MM.1S (cell line): ENCODE data around the gene PCGF3.

Source experiments
- DNase-seq: peaks from one replicate; pipeline ENCODE4 v3.0.0-alpha.2; 2015
- H2AFZ ChIP-seq: fragments of 300-600 bp; sonication (generic); 2 replicates; pipeline ENCODE4 v1.6.0; 2016; ENCODE audit warnings: antibody characterized with exemption, low read length
- H3F3A ChIP-seq: fragments of 300-600 bp; sonication (generic); 2 replicates; pipeline ENCODE4 v1.6.1; 2016; ENCODE audit warnings: mild to moderate bottlenecking, antibody characterized with exemption, low read length, moderate library complexity, mixed read lengths; ENCODE audit not compliant: insufficient read depth
- H3K27ac ChIP-seq: fragments of 300-600 bp; sonication (generic); 2 replicates; pipeline ENCODE4 v1.5.1; 2016; ENCODE audit warnings: mild to moderate bottlenecking, low read length
- H3K27me3 ChIP-seq: fragments of 300-600 bp; sonication (generic); replicated peaks from 2 replicates; pipeline ENCODE4 v1.6.0; 2016; ENCODE audit warnings: low read length; ENCODE audit not compliant: insufficient read depth
- H3K36me3 ChIP-seq: fragments of 300-600 bp; sonication (generic); replicated peaks from 2 replicates; pipeline ENCODE4 v1.6.1; 2016; ENCODE audit warnings: mild to moderate bottlenecking, low read length, mixed read lengths; ENCODE audit not compliant: insufficient read depth
- H3K4me1 ChIP-seq: fragments of 300-600 bp; sonication (generic); 2 replicates; pipeline ENCODE4 v1.6.1; 2016; ENCODE audit warnings: low read length, mixed read lengths
- H3K4me2 ChIP-seq: fragments of 300-600 bp; sonication (generic); 2 replicates; pipeline ENCODE4 v1.6.0; 2016; ENCODE audit warnings: low read depth, low read length
- H3K4me3 ChIP-seq: fragments of 300-600 bp; sonication (generic); 2 replicates; pipeline ENCODE4 v1.5.1; 2016; ENCODE audit warnings: low read length, mixed read lengths
- H3K79me2 ChIP-seq: fragments of 300-600 bp; sonication (generic); 2 replicates; pipeline ENCODE4 v1.6.1; 2016; ENCODE audit warnings: mixed run types, low read length, mixed read lengths
- H3K9ac ChIP-seq: fragments of 300-600 bp; sonication (generic); 2 replicates; pipeline ENCODE4 v1.6.1; 2016; ENCODE audit warnings: low read length, mixed read lengths
- H3K9me2 ChIP-seq: fragments of 300-600 bp; sonication (generic); replicated peaks from 2 replicates; pipeline ENCODE4 v1.6.1; 2016; ENCODE audit warnings: mild to moderate bottlenecking, low read length, mixed read lengths; ENCODE audit not compliant: insufficient read depth
- H3K9me3 ChIP-seq: fragments of 300-600 bp; sonication (generic); replicated peaks from 2 replicates; pipeline ENCODE4 v1.6.1; 2016; ENCODE audit warnings: mild to moderate bottlenecking, low read length, mixed read lengths; ENCODE audit not compliant: insufficient read depth
- H4K20me1 ChIP-seq: fragments of 300-600 bp; sonication (generic); 2 replicates; pipeline ENCODE4 v1.6.1; 2016; ENCODE audit warnings: mild to moderate bottlenecking, low read length, moderate library complexity, mixed read lengths; ENCODE audit not compliant: insufficient read depth
- EZH2 ChIP-seq: fragments of 300-600 bp; sonication (generic); optimal IDR thresholded peaks from 2 replicates; pipeline ENCODE3; 2017; ENCODE audit warnings: low read depth, mild to moderate bottlenecking, antibody characterized with exemption, low read length, mixed read lengths
- EZH2phosphoT487 ChIP-seq: fragments of 300-600 bp; sonication (generic); IDR thresholded peaks from 2 replicates; pipeline ENCODE4 v1.6.1; 2018; ENCODE audit warnings: antibody characterized with exemption, low read length
- TF ChIP-seq, protein P1 (sequence below): fragments of 300-600 bp; sonication (generic); IDR thresholded peaks from 2 replicates; pipeline ENCODE4 v1.5.1; 2016; ENCODE audit warnings: antibody characterized with exemption, low read length, mixed read lengths

Gene PCGF3

GRCh38 chr4:808860-809570 is 103.4 kb downstream of the PCGF3 start:
- H3K79me2 ChIP-seq, result no peaks in the 10 kb centered on the region
- no peaks in the 10 kb centered on the region for H3K27me3 ChIP-seq
- H2AFZ ChIP-seq, result no peak overlapping the region
- no peaks in the 10 kb centered on the region for H3K36me3 ChIP-seq
- no peaks in the 10 kb centered on the region for H3K4me1 ChIP-seq
- H3K9me3 ChIP-seq, result no peaks in the 10 kb centered on the region
- no peak overlapping the region for H3K9ac ChIP-seq
- H3F3A ChIP-seq, result no peaks in the 10 kb centered on the region
- no peak overlapping the region for H3K4me2 ChIP-seq
- H3K9me2 ChIP-seq, result no peaks in the 10 kb centered on the region
- no peak overlapping the region for H3K27ac ChIP-seq
- no peaks in the 10 kb centered on the region for H4K20me1 ChIP-seq
- H3K4me3 ChIP-seq, result no peak overlapping the region
- TF ChIP-seq, protein P1, sequence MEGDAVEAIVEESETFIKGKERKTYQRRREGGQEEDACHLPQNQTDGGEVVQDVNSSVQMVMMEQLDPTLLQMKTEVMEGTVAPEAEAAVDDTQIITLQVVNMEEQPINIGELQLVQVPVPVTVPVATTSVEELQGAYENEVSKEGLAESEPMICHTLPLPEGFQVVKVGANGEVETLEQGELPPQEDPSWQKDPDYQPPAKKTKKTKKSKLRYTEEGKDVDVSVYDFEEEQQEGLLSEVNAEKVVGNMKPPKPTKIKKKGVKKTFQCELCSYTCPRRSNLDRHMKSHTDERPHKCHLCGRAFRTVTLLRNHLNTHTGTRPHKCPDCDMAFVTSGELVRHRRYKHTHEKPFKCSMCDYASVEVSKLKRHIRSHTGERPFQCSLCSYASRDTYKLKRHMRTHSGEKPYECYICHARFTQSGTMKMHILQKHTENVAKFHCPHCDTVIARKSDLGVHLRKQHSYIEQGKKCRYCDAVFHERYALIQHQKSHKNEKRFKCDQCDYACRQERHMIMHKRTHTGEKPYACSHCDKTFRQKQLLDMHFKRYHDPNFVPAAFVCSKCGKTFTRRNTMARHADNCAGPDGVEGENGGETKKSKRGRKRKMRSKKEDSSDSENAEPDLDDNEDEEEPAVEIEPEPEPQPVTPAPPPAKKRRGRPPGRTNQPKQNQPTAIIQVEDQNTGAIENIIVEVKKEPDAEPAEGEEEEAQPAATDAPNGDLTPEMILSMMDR, result no peak
- TF ChIP-seq EZH2 (no peak), EZH2phosphoT487 (no peak)
- DNase-seq, result no peak

GRCh38 chr4:813900-814299 is 108.3 kb downstream of the PCGF3 start:
- Histone ChIP-seq H3K4me3 (no peak overlapping the region), H3K79me2 (no peaks in the 10 kb centered on the region), H2AFZ (no peak overlapping the region), H3K36me3 (no peaks in the 10 kb centered on the region), H3K4me2 (no peak overlapping the region), H3F3A (no peaks in the 10 kb centered on the region), H3K27ac (no peak overlapping the region), H3K9ac (no peak overlapping the region), H3K9me2 (no peaks in the 10 kb centered on the region), H3K27me3 (no peaks in the 10 kb centered on the region), H3K9me3 (no peaks in the 10 kb centered on the region), H3K4me1 (no peaks in the 10 kb centered on the region), H4K20me1 (no peaks in the 10 kb centered on the region)
- no peak for DNase-seq
- TF ChIP-seq, protein P1, result no peak
- TF ChIP-seq EZH2phosphoT487, result no peak
- no peak for TF ChIP-seq EZH2

- no peak overlapping the region for H3K4me3 ChIP-seq
- H3K27ac ChIP-seq, result no peak overlapping the region
- no peaks in the 10 kb centered on the region for H4K20me1 ChIP-seq
- H3F3A ChIP-seq, result no peaks in the 10 kb centered on the region
- no peak overlapping the region for H2AFZ ChIP-seq
- no peaks in the 10 kb centered on the region for H3K36me3 ChIP-seq
- H3K9me3 ChIP-seq, result no peaks in the 10 kb centered on the region
- H3K4me1 ChIP-seq, result no peaks in the 10 kb centered on the region
- no peak for TF ChIP-seq EZH2
- TF ChIP-seq, protein P1, result no peak
- H3K4me2 ChIP-seq, result no peak overlapping the region
- no peaks in the 10 kb centered on the region for H3K79me2 ChIP-seq
- no peak for DNase-seq
- no peaks in the 10 kb centered on the region for H3K27me3 ChIP-seq
- no peak overlapping the region for H3K9ac ChIP-seq
- H3K9me2 ChIP-seq, result no peaks in the 10 kb centered on the region
Observed at GRCh38 chr4:814312-814850, 108.7 kb downstream of the PCGF3 start.
